Testis (tissue), 3 donors: Measurements from ENCODE around the gene ROBO1. TPM values are rescaled to one million over a fixed set of nuclear protein-coding genes. Genes with fewer than 3 reads are reported as not detected.
A peak's percentile ranks its signal among the peaks of the same experiment; 100 is the strongest.

ENCODE experiments used
- DNase-seq: peaks from one replicate; pipeline ENCODE4 v3.0.0-alpha.2; 2019
- H3K27ac ChIP-seq, 2 donors: fragments of 200-600 bp; sonication (generic); one replicate each; pipeline ENCODE4 v1.5.1; 2019
- H3K27me3 ChIP-seq: fragments of 200-600 bp; sonication (generic); one replicate; pipeline ENCODE4 v1.5.1; 2019
- H3K36me3 ChIP-seq: fragments of 200-600 bp; sonication (generic); one replicate; pipeline ENCODE4 v1.5.1; 2017; ENCODE audit warnings: low read depth; ENCODE audit errors: missing control alignments
- H3K4me1 ChIP-seq: fragments of 200-600 bp; sonication (generic); one replicate; pipeline ENCODE4 v1.5.1; 2019
- H3K4me3 ChIP-seq, 2 donors: fragments of 200-600 bp; sonication (generic); one replicate each; pipeline ENCODE4 v1.5.1; 2017 to 2019
- H3K9me3 ChIP-seq: fragments of 200-600 bp; sonication (generic); one replicate; pipeline ENCODE4 v1.5.1; 2017
- CTCF ChIP-seq, 3 experiments: fragments of 450-650 bp in 2 of 3; fragments of 200-600 bp in 1 of 3; sonication (generic) in 1 of 3; IDR thresholded peaks; one replicate each; pipeline ENCODE4 v1.5.1; 2016 to 2019; ENCODE audit warnings: antibody characterized with exemption in 3 of 3, mild to moderate bottlenecking in 2 of 3, moderate library complexity in 1 of 3
- POLR2A ChIP-seq: fragments of 450-650 bp; IDR thresholded peaks from one replicate; pipeline ENCODE4 v1.6.1; 2017; ENCODE audit warnings: antibody characterized with exemption, mild to moderate bottlenecking, moderate library complexity
- WGBS, 2 donors: methylation state at CpG; one replicate each; pipeline ENCODE4 v1.1.5; 2018; 5-methylcytosine and 5-hydroxymethylcytosine counted together
- intact Hi-C: fragments of 100-400 bp; cut with DNase I; formaldehyde crosslinking; loops from one replicate; pipeline ENCODE4 v1.15.1; 2023; ENCODE audit warnings: low total_unique reads
- polyA plus RNA-seq: library from polyadenylated mRNA; stranded (reverse); fragments of 350-450 nt; fragmentation: Illumina TruSeq; extraction: RNeasy Lipid Tissue Mini Kit (QIAGEN cat#74804); gene quantifications from one replicate; pipeline ENCODE4 v1.2.3, GENCODE V29; 2014; ENCODE audit warnings: low read depth, low replicate concordance; ENCODE audit not compliant: insufficient read depth
- total RNA-seq, 2 donors: library from RNA; depleted of rRNA; stranded (reverse); fragments of >200 nt; gene quantifications; one replicate each; pipeline ENCODE4 v1.2.3, GENCODE V29; 2016

The ROBO1 gene
- total and polyA plus RNA-seq, 3 donors from 2014 or later: 39.4 to 45.1 (median 42.6) TPM

GRCh38 chr3:79097964-79098660 is 669.7 kb downstream of the ROBO1 start:
- no peak for TF ChIP-seq POLR2A
- TF ChIP-seq CTCF (IDR thresholded peaks at IDR 0.05): no peak
- Histone ChIP-seq H3K27me3 (no peaks in the 10 kb centered on the region), H3K4me1 (no peaks in the 10 kb centered on the region), H3K9me3 (no peaks in the 10 kb centered on the region), H3K4me3 (no peak overlapping the region), H3K36me3 (no peaks in the 10 kb centered on the region), H3K27ac (no peak overlapping the region)
- WGBS, 2 donors: 80 to 83% methylated on average over 1 of the region's 1 CpG
- DNase-seq: no peak
- intact Hi-C loops: no loop called here

- TF ChIP-seq CTCF (IDR thresholded peaks at IDR 0.05) (no peak), POLR2A (no peak)
- intact Hi-C loops: no loop called here
- H3K4me1 ChIP-seq: no peaks in the 10 kb centered on the region
These were observed 673.1 kb downstream of the ROBO1 start for GRCh38 chr3:79094654-79095053.

GRCh38 chr3:79086514-79086913 is 681.3 kb downstream of the ROBO1 start:
- H3K27me3 ChIP-seq: no peaks in the 10 kb centered on the region
- no peaks in the 10 kb centered on the region for H3K9me3 ChIP-seq
- no peak overlapping the region for H3K27ac ChIP-seq
- H3K36me3 ChIP-seq: no peaks in the 10 kb centered on the region
- no peaks in the 10 kb centered on the region for H3K4me1 ChIP-seq
- H3K4me3 ChIP-seq: no peak overlapping the region
- intact Hi-C loops: no loop called here
- no peak for TF ChIP-seq POLR2A
- peak in 2 of 3 experiments; percentile 45 to 73 for TF ChIP-seq CTCF (IDR thresholded peaks at IDR 0.05)
- 18 to 20% methylated on average over 6 of the region's 6 CpGs for WGBS, 2 donors
- peak; percentile 72 for DNase-seq

More at GRCh38 chr3:79094654-79095053, 673.1 kb downstream of the ROBO1 start:
- Histone ChIP-seq H3K27me3 (no peaks in the 10 kb centered on the region), H3K4me3 (no peak overlapping the region), H3K36me3 (no peaks in the 10 kb centered on the region), H3K27ac (no peak overlapping the region), H3K9me3 (no peaks in the 10 kb centered on the region)
- DNase-seq: no peak

GRCh38 chr3:79085171-79085570 is 682.6 kb downstream of the ROBO1 start:
- Histone ChIP-seq H3K36me3 (no peaks in the 10 kb centered on the region), H3K9me3 (no peaks in the 10 kb centered on the region), H3K27me3 (no peaks in the 10 kb centered on the region), H3K4me1 (no peaks in the 10 kb centered on the region), H3K27ac (no peak overlapping the region), H3K4me3 (no peak overlapping the region)
- TF ChIP-seq POLR2A (no peak), CTCF (IDR thresholded peaks at IDR 0.05) (no peak)
- intact Hi-C loops: no loop called here
- 90% methylated on average over 1 of the region's 1 CpG for WGBS, 2 donors
- DNase-seq: no peak

- Histone ChIP-seq H3K27me3 (no peaks in the 10 kb centered on the region), H3K9me3 (no peaks in the 10 kb centered on the region), H3K4me3 (no peak overlapping the region), H3K36me3 (no peaks in the 10 kb centered on the region), H3K27ac (no peak overlapping the region), H3K4me1 (no peaks in the 10 kb centered on the region)
- no peak for DNase-seq
- intact Hi-C loops: no loop called here
- 40 to 46% methylated on average over 5 of the region's 5 CpGs for WGBS, 2 donors
- no peak for TF ChIP-seq CTCF (IDR thresholded peaks at IDR 0.05)
- TF ChIP-seq POLR2A: no peak
These were observed 686.5 kb downstream of the ROBO1 start for GRCh38 chr3:79081335-79081734.
